ENCODE results near the gene ENOX2.
A peak's percentile ranks its signal among the peaks of the same experiment; 100 is the strongest.
"Not testable (repeated sequence)": the region's sequence is repeated elsewhere in the genome, so short reads cannot be mapped to it uniquely, and the experiment has no call there.

The ENOX2 gene

DNA sequence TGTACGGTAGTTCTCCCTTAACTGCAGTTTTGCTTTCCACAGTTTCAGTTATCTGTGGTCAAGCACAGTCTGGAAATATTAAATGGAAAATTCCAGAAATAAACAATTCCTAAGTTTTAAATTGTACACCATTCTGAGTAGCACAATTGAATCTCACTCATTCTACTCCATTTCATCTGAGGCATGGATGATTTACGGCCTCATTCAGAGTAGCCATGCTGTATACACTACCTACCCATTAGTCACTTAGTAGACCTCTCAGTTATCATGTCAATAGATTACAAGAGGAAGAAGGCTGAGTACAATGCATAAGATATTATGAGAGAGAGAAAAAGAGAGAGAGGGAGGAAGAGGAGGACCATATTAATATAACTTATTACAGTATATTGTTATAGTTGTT, 77.5 kb downstream of the ENOX2 start:
- no peak for DNase-seq

DNA sequence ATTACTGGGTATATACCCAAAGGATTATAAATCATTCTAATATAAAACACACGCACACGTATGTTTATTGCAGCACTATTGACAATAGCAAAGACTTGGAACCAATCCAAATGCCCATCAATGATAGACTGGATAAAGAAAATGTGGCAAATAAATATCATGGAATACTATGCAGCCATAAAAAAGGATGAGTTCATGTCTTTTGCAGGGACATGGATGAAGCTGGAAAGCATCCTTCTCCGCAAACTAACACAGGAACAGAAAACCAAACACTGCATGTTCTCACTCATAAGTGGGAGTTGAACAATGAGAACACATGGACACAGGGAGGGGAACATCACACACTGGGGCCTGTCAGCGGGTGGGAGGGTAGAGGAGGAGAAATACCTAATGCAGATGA, 83.6 kb downstream of the ENOX2 start:
- DNase-seq = not testable (repeated sequence)

DNA sequence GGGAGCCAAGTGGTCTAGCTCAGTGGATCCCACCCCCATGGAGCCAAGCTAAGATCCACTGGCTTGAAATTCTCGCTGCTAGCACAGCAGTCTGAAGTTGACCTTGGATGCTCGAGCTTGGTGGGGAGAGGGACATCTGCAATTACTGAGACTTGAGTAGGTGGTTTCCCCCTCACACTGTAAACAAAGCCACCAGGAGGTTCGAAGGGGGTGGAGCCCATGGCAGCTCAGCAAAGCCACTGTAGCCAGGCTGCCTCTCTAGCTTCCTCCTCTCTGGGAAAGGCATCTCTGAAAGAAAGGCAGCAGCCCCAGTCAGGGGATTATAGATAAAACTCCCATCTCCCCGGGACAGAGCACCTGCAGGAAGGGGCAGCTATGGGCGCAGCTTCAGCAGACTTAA, 89.1 kb downstream of the ENOX2 start:
- not testable (repeated sequence) for DNase-seq

DNA sequence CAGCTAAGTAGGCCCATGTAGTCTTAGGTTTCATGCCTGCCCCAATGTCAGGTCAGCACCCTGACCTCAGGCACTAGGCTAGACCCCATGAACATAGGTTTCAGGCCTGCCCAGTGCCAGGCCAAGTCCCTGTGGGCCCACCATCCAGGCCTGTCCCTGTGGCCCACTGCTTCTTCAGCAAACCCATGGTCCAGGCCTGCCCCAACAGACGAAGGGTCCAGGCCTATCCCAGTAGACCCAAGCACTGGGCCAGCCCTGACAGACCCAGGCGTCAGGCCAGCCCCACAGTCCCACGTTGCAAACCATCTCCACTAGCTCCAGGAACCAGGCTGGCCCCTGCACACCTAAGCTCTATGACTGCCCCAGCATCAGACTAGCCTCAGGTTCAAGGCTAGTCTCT, 92.4 kb downstream of the ENOX2 start:
- DNase-seq = no peak

DNA sequence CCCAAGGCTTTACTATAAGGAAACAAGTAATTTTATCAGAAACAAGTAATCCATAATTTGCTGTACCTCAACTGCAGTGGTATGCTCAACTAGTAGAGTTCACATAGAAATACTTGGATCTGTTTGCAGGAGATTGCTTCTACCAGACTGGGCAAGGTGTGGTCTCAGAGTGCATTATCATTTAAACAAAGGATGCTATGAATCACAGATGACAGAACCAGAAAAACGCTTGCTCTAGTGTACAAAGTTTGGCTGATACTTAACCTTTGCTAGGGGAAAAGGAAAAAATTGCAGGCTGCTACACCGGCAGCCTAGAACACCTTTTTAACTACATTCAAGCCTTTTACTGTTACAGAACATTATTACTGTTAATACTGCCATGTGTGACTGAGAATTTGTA, 97.1 kb downstream of the ENOX2 start:
- no peak for DNase-seq

DNA sequence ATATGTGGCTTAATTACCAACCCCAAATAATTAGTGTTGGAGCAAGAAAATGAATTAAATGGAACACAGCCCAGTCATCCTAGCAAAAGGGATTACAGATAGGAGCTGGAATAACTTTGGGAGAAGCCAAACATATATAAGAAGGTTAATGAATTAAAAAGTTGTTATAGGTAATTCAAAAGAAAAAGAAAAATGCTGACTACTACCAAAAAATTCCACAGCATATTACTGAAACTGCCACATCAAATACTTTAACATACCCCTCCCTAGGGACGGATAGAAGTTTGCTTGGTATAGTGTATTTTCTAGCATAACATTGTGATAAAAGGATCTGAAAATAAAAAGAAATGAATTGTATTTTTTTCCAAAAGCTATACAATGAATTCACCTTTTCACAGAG, 99.5 kb downstream of the ENOX2 start:
- no peak for DNase-seq

DNA sequence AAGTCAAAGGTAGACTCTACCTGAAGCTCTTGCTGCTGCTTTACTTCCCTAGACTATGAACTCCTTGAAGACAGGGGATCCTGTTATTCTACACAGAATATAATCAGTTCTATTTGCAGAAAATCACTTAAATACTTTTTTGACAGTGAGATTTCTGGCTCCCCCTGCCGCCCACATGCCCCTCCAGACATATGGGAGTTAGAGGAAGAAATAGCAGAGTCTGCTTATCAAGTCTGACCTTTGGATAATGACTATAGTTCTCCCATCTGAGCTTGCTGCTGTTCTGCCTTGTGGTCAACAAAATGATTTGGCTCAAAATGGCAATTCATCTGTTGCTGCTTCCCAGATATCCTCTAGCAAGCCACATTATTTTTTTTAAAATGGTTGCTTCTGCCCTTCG, 101.1 kb downstream of the ENOX2 start:
- DNase-seq = no peak

DNA sequence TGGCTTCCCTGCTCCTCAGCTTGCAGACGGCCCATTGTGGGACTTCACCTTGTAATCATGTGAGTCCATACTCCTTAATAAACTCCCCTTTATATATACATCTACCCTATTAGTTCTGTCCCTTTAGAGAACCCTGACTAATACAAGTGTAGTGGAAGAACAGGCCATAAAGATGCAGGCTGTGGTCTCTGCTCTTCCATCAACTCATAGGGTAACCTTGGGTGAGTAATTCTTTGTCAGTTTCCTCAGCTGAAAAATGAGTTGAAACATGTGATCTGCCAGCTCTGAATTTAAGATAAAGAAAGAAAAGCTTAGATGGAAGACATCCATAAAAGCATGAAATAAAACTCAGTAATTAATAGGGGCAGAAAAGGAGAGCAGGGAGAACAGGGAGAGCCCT, 103.6 kb downstream of the ENOX2 start:
- DNase-seq = no peak

DNA sequence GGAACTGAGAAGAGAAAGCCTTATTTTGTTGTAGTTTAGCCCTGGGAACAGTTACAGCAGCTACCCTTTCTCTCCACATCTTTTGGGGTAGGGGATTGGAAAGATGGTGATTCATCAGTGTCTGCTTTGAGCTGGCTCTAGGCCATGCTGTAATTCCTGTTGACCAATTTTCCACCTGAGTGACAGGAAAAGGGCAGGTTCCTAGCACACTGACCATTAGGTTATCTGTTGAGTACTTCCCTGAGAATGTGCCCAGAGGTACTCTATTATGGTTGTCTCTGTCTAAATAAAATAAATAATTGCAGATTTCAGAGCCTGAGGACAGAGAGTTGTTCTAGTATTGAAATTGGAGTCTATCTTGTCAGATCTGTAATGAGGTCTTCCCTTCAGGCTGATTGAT, 109.0 kb downstream of the ENOX2 start:
- DNase-seq = no peak

DNA sequence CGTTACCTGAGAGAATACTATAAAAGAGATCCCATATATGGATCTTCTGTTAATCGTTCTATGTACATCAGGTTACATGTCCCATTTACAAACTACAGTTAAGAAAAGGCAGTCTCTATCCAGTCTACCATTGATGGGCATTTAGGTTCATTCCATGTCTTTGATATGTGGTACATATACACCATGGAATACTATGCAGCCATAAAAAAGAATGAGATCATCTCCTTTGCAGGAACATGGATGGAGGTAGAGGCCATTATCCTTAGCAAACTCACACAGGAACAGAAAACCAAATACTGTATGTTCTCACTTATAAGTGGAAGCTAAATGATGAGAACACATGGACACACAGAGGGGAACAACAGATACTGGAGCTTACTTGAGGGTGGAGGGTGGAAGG, 111.1 kb downstream of the ENOX2 start:
- DNase-seq = not testable (repeated sequence)

DNA sequence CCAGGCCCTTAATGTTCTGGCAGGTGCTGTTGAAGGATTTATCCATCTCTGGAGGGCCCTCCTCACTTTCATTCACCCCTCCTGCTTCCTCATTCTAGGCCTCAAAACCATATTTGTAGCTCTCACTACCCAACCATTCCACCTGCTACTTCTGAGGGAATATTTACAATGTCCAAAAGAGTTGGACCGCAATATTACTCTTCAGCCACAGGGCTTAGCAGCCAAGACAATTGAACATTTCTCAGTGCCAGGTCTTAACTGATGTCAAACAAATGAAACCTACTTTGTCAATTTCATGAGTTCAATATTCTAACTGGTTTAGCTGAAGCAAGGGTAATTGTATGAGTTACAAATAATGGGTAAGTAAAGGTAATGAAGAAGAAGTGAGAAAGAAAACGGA, 113.2 kb downstream of the ENOX2 start:
- DNase-seq = no peak

DNA sequence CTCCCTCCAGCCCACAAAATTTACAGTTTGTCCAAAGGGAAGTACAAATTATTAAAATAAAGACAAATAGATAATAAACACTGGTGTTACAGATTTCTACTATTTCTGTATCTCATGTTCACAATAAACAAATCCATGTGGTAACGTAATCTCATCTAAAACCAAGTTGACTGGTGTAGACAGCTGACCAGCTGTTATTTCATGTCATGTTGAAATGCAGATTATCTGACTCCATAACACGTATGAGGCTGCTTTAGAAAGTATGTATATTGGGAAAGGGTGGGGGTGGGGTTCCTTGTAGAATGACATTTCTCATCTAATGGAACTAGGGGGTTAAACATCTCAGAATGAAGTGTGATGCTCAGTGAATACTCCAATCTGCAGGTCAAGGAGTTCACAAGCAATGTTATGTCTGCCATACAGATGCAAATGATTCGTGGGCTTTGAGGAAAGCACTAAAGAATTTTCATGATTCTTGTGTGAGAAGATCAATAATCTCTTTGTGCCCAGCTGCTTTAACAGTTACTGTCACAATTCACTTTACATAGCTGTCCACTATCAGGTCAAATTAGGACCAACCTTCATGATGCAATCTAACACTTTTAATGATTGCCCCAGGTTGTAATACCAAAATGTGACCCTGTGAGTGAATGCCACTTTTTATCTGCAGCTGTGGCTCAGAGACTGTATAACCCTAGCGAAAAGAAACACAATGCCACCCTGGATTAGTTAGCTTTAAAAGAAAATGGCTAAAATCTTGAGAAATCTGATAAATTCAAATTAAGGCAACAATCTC, 114.0 kb downstream of the ENOX2 start:
- no peak for DNase-seq

DNA sequence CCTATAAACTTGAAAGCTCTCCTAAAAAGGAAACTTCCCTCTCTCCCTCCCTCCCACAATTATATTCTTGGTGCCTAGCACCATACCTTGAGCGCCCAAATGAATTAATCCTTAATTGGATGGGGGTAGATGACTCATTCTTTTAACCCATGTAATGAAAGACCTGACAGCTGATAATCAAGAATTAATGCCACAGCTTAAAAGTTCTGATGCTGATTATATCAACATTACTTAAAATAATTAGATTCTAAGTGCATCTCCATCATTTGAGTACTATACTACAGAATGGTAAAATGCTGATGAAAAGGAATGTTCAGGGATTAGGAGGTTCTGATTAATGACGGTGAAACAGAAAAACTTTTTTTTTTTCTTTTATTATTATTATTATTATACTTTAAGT, 117.0 kb downstream of the ENOX2 start:
- DNase-seq = no peak

DNA sequence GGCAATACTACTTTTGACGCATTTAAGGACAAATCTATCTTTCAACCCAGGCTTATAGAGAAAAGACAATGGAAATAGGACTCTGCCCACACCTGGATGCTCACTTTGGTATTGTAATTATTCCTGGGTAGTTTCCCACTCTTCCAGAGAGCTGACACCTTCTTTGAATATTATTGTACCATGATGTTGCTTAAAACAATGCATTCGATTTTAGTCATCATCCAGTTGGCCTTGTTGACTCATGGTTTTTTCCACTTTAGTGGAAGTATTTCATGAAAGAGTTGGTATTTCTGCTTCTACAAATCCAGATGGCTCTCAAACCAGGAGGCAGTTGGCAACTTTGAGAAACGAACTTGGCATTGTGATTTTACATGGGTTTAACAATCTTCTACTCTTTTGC, 124.2 kb downstream of the ENOX2 start:
- DNase-seq = no peak

DNA sequence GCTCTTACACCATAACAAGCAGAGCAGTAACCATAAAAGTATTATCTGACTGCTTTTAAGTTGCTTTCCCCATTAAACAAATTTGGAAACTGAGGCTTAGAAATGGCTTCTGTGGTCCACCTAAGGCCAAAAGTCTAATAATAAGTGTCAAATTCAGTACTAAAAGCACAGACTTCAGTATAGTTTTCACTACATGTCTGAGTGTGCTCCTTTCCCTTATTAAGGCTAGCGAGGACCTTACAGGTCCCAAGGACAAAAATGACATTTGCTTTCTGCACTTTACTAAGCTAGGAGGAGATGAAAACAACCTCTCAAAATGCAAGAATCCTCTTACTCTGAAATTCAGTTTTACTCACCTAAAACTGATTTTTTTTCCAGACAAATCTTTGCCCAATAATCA, 127.2 kb downstream of the ENOX2 start:
- DNase-seq = no peak

DNA sequence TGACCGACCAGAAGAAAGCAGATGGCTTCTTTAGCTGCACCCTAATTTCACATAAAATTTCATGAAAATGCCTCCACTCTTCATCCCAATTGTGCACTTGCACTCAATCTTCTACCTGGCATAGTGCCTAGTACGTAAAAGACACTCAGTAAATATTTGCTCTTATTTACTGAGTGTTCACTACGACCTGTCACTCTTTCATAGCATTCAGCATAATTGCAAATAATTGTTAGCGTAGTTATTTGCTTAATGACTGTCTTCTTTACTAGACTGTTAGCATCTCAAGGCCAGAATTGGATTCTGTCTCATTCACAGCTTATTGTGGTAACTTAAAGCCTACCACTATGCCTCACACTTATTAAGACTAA, 130.2 kb downstream of the ENOX2 start:
- DNase-seq = no peak

DNA sequence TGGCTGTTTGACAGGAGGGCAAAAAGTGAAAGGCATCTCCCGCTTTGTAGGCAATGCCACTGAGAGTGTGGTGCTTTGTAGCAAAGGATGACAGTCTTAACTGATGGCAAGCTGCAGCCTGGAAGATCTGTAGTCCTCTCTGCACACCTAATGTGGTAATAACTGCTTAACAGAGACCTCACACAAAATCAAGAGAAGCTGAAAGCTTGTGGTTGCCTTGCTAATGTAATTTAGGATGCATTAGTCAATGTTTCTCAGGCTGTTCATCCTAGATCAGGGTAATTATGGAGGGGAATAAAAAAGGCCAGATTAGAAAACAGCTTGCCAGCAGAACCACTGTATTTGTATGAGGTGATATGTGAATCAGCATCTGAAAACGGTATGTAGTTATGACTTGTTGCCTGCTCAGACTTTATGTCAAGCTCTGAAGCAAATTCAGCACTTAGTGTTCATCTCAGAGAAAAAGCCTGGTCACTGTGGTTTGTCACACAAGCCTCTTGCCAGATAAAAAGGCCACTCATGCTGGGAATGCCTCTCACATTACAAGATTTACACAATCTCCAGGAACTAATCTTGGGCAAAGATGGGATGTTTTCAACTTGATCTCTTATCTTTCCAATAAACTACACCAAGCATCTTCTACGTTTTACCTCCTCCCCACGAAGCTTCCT, 130.8 kb downstream of the ENOX2 start:
- DNase-seq = no peak

DNA sequence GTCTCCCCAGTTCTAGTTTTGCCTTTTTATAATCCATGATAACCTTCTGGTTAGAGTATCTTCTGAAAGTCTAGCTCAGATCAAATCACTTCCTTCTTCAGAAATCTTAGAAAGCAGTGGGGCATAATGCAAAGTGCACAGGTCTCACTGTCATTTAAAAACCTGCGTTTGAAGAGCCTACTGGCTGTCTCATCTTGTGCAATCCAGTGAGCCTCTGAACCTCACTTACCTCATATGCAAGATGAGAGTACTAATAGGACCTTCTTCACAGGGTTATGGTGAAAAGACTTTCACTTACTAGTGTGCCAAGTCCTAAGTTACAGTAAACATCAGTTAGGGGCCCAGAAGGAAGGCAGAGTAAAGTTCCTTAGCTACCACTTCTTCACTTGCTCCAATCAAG, 131.4 kb downstream of the ENOX2 start:
- DNase-seq = no peak

DNA sequence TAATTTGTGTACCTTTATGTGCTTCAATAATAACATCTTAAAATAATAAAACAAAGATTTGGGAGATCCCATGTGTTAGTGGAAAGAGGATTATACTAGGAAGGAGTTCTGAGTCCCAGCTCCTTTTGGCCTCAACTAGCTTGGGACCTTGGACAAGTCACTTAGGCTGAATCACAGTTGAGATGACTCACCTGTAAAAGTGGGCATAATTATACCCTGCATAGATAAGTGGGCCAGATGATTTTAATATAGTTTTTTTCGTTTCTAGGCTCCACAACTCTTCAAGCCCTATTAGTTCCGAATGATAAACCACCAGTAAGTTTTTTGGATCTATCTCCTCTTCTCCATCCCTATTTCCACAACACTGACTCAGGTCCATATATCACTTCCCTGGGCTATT, 131.8 kb downstream of the ENOX2 start:
- DNase-seq = no peak

DNA sequence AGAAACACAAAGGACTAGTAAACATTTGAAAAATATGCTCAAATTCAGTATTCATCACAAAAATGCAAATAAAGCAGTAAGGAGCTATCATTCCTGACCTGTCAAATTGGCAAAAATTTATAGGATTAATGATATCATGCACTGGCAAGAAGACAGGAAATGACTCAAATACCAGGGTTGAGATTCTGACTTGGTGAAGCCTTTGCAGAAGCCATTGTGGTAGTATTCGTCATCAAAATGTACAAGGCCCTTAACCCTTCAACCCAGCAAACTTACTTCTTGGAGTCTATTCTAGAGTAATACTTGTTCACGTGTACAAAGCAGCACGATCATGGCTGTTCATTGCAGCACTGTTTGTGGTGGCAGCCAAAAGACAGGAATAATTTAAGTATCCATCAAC, 132.4 kb downstream of the ENOX2 start:
- peak; percentile 2 to 34 for DNase-seq

DNA sequence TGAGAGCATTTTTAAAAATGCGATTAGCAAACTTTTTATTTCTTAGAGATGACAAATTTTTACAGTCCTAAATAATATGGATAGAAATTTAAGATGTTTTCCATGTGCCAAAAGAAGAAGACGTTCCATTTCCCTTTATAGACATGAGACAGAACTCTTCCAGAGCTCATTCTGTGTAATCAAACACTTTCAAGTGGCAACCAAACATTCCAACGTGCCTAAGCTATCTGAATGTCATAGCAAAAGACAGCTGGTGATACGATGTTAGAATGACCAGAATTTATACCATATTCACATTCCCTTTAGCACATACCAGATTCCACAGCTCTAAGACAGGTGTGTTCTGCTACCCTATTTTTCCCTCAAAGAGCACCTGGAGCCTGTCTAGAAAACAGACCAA, 133.2 kb downstream of the ENOX2 start:
- DNase-seq = no peak

DNA sequence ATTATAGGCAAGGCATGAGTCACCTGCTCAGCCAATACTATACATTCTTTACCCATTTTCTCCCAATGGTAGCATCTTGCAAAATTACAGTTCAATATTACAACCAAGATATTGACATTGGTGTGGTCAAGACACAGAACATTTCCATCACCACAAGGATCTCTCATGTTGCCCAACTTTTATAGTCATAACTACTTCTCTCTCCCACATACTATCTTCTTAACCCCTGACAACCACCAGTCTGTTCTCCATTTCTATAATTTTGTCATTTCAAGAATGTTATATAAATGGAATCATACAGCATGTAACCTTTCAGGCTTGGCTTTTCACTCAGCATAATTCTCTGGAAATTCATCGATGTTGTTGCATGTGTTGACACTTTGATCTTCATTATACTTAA, 144.9 kb downstream of the ENOX2 start:
- DNase-seq = no peak

DNA sequence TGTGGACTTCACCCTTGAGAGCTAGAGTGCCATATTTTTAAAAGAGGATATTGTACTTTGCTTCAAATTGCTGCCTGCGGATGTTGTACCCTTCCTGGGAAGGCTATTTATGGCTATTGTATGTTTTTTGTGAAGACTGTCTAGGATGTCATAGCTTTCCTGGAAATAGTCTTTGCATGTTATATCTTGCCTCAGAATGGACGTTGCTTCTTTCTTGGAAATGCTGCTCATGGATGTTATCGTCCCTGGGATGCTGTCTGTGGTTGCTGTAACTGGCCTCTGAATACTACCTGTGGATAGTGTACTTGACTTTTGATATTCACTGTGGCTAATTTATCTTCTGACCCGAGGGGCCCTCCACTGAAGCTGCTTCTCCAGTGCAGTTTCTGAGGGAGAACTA, 146.8 kb downstream of the ENOX2 start:
- DNase-seq = no peak

DNA sequence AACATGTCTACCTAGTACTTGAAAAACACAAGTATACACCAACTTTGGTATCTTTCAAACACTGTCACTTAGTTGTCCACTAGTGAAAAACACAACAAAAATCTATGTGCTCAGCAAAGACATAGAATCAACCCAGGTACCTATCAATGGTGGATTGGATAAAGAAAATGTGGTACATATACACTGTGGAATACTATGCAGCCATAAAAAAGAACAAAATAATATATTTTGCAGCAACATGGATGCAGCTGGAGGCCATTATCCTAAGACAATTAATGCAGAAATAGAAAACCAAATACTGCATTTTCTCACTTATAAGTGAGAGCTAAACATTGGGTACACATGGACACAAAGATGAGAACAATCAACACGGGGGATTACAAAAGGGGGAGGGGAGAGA, 148.7 kb downstream of the ENOX2 start:
- no peak for DNase-seq

Measured in SW 1271 (cell line).